Hippocampal formation (tissue), 2 donors: ENCODE measurements around the gene KLHDC8A.
"Not testable (repeated sequence)": the region's sequence is repeated elsewhere in the genome, so short reads cannot be mapped to it uniquely, and the experiment has no call there.

Experiments used
- DNase-seq, 2 donors: peaks; one replicate each; lab custom pipeline; 2025; lab: John Stamatoyannopoulos, UW

The KLHDC8A gene, protein sequence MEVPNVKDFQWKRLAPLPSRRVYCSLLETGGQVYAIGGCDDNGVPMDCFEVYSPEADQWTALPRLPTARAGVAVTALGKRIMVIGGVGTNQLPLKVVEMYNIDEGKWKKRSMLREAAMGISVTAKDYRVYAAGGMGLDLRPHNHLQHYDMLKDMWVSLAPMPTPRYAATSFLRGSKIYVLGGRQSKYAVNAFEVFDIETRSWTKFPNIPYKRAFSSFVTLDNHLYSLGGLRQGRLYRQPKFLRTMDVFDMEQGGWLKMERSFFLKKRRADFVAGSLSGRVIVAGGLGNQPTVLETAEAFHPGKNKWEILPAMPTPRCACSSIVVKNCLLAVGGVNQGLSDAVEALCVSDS

DNA sequence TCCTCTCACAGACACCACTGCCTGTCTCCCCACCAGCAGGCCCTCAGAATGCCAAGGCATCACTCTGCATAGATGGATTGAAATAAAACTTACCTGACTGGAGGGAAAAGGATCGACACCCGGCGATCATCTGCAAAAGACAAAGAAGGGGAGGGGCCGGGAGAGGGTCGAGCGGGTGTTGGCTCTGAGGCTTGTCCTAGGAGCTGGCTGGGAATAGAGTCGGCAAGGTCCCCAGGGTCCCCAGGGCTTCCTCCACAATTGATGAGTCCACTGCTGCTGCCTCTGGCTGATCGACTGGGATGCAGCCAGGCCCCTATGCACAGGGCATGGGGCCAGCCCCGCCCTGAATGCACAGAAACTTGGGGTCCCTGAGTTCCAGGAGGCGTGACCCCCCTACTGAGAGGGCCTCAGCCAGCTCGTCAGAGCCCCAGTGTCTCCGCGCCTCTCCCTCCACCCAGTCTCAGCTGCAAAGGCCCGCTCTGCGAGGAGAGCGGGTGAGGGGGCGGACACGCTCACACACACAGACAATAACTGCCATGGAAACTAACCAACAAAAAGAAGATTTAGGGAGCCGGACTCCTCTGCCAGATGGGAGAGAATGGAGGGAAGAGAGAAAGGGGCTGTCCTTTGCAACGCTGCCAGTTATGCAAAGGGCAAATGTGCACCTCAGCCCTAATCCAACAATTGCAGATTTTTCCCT is at the start of gene KLHDC8A:
Gene KLHDC8A, minus strand, starts transcription at position 483 of the 700 bp plus-strand sequence. CDS start 13,318 bp downstream, outside the sequence.
- DNase-seq = peak; percentile 33 to 40

DNA sequence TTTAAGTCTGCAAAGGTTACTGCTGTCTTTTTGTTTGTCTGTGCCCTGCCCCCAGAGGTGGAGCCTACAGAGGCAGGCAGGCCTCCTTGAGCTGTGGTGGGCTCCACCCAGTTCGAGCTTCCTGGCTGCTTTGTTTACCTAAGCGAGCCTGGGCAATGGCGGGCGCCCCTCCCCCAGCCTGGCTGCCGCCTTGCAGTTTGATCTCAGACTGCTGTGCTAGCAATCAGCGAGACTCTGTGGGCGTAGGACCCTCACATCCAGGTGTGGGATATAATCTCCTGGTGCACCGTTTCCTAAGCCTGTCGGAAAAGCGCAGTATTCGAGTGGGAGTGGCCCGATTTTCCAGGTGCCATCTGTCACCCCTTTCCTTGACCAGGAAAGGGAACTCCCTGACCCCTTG is 49.5 kb upstream of the KLHDC8A start:
- not testable (repeated sequence) for DNase-seq

DNA sequence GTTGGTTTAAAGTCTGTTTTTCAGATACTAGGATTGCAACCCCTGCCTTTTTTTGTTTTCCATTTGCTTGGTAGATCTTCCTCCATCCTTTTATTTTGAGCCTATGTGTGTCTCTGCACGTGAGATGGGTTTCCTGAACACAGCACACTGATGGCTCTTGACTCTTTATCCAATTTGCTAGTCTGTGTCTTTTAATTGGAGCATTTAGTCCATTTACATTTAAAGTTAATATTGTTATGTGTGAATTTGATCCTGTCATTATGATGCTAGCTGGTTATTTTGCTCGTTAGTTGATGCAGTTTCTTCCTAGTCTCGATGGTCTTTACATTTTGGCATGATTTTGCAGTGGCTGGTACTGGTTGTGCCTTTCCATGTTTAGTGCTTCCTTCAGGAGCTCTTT is 47.8 kb upstream of the KLHDC8A start:
- DNase-seq = not testable (repeated sequence)

DNA sequence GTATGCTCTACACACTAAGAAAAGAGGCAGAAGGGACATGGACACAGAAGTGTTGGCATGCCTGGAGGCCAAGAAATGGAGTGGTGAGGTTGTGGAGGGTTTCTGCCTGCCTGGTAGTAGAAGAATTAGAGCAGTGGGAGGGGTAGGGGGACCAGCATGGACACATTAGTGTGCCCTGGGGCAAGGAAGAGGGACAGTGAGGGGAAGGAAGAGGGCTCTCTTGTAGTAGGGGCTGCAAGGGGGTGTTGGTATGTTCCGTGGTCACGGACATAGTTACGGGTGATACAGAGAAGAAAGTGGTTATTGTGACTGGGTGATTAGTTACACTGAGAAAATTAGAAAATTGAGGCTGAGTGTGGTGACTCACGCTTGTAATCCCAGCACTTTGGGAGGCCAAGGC is 41.9 kb upstream of the KLHDC8A start:
- no peak for DNase-seq

DNA sequence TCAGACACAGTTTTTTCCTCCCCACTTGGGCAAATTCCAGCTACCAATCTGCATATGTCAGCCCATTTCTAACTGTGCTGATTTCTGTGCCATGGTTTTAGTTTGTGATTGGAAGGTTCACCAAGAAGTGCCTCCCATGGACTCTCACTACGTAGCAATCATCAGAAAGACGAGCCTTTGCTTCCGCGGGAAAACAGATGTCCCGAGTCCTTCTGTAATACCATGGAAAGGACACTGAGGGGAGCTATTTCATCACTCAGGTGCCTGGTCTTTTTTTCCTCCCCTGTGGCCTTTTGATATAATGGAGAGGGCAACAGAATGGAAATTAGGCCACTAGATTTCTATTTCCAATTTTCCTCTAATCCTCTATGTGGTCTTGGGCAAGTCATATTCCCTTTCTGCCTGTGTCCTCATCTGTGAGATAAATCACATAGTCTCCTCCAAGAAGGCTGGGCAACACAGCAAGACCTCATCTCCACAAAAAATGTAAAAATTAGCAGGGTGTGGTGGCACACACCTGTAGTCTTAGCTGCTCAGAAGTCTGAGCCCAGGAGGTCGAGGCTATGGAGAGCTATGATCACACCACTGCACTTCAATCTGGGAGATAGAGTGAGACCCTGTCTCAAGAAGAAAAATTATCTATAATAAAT is 40.4 kb upstream of the KLHDC8A start:
- peak; percentile 13 to 48 for DNase-seq

DNA sequence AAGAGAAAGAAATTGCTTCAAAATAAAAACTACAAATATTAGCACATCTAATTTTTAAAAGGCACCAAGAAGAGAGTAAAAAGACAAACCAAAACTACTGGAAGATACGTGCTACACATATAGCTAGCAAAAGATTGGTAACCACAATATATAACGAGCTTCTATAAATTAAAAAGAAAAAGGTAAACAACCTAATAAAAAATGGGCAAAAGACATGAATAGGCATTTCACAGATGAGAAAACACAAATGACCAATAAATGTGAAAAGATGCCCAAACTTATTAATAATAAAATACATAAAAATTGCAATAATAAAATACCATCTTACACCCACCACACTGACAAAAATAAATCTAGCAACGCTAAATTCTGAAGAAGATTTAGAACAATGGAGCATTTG is 38.9 kb upstream of the KLHDC8A start:
- no peak for DNase-seq

DNA sequence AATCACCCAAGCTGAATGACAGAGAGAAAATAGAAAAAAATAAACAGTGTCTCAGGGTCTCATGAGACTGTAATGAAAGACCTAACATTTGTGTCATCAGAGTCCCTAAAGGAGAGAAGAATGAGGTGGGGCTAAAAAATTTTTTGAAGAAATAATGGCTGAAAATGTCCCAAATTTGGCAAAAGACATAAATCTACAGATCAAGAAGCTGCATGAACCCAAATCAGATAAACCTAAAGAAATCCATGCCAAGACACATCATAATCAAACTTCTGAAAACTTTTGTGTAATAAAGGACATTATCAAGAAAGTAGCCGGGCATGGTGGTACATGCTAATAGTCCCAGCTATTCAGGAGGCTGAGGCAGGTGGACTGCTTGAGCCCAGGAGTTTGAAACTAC is 35.9 kb upstream of the KLHDC8A start:
- DNase-seq = no peak

DNA sequence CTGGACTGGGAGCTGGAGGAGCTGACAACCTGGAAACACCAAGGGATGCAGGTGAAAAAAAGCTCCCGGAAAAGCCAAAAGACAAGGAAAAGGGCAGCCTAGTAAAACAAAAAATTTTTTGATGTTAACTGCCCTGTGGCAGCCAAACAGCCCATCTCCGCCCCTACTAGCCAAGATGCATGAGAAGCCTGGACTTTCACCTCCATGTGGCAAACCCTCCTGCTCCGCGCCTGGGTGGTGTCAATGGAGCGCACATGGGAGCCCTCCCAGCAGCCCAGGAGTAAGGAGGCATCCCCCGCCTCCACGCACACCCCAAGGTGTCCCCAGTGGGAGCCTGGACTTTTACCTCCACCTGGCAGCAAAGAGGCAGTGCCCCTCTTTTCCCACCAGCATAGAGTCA is 34.7 kb upstream of the KLHDC8A start:
- DNase-seq = no peak

DNA sequence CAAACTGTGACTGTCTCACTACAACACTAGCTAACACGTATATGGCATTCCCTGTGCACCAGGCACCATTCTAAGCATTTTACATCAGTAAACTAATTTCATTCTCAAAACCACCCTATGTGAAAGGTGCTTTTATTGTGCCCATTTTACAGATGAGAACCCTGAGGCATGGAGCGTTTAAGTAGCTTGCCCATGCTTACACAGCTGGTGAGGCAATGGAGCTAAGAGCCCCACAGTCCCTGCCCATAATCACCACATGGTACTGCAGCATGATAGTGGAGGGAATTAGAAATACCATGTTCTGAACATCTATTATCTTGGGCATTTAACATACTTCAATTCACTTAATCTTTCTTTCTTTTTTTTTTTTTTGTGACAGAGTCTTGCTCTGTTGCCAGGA is 31.1 kb upstream of the KLHDC8A start:
- DNase-seq = no peak

DNA sequence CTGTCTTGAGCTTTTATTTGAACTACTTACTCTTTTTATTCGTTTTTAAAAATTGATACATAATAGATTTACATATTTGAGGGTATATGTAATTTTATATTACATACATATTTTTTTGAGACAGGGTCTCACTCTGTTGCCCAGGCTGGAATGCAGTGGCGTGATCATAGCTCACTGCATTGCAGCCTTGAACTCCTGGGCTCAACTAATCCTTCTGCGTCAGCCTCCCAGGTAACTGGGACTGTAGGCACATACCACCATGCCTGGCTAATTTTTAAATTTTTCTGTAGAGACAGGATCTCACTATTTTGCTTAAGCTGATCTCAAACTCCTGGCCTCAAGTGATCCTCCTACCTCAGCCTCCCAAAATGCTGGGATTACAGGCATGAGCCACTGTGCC is 26.3 kb upstream of the KLHDC8A start:
- not testable (repeated sequence) for DNase-seq

DNA sequence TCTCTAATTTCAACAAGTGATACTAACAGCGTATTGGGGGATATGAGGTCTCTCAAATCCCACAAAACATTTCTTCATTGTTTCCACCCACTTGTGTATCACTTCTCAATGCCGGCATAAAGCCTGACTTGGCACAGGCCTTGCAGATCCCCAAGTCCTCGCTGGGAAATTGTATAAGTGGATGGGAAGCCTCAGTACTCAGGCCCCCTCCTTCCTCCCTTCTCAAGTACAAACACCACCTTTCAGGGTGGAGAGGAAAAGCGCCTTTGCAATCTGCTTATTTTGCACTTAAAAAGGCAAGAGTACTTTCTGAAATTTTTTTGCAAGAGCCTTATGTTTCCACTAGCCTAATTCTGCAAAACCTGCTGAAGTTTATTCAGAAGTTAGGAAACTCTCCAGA is 25.8 kb upstream of the KLHDC8A start:
- peak in 1 of 2 donors; percentile 59 for DNase-seq

DNA sequence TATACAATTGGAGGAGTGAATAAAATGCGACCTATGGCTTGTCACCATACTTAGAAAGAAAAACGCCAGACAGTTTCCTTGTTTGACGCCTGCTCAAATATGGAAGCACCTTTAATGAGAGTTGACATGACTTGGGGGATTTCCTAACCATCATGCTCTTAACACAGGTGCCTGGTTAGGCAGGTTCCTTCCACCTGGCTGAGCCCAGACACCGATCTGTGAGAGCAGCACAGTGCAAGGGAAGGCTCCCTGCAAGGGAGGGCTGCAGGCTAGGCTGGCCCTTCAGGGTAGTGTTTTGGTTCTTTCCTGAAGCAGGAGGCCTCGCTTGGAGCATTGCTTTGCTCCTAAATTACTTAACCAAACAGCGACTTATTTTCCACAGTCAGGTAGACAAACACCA is 24.6 kb upstream of the KLHDC8A start:
- no peak for DNase-seq

DNA sequence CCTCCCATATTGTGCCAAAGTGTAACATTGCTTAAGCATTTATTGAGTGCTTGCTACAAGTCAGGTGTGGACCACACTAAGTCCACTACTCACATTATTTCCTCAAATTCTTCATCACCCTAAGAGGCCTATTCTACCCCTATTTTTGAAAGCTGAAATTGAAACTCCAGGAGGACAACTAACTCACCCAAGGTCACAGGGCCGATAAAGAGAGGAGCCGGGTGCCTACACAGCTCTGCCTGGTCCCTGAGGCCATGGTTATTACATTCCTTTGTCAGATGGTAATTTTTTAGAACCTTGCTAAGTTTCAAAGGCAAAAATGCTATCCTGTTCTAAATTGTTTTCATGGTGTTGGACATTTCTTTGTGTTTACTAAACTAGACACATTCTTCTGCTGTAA is 24.2 kb upstream of the KLHDC8A start:
- no peak for DNase-seq

DNA sequence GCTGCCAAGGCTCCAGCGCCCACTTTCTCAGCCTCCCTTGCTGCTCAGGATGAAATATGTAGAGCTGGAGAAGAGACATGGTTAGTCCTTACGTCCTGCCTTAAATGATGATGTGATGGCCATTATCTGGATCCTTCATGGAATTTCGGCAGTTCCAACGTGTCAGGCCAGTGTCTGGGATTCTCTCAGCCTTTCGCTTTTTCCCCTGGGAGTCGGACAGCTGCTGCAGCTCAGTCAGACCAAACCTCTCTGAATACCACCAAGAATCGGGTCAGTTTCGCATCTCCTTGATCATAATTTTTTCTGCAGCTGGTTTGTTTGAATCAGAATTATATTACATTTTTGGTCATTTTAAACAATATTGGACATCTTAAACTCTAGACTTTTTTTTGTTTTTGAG is 22.3 kb upstream of the KLHDC8A start:
- no peak for DNase-seq

DNA sequence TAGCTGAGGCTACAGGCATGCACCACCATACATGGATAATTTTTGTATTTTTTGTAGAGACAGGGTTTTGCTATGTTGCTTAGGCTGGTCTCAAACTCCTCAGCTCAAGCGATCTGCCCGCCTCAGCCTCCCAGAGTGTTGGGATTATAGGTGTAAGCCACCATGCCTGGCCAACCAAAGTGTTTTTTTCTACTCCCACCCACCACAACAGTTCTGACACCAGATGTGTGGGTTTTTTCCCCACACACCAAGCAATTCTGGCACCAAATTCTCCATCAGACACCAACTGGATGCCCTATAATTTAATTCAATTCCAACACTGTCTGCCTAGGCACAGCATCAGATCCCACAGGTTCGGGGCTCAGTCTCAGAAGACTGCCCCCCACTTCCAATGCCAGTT is 20.6 kb upstream of the KLHDC8A start:
- no peak for DNase-seq

DNA sequence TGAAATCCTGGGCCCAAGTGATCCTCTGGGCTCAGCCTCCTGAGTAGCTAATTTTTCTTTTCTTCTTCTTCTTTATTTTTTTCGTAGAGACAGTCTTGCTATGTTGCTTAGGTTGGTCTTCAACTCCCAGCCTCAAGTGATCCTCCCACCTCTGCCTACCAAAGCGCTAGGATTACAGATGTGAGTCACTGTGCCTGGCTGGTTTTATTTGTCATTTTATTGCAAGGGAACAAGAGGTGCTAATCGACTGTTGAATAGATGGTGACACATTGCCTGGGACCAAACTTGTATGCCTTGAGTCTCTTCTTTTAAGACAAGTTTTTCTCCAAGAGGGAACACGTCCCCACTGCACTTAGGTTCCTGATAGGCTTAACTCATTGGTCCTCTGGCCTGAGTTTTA is 20.0 kb upstream of the KLHDC8A start:
- DNase-seq = no peak

DNA sequence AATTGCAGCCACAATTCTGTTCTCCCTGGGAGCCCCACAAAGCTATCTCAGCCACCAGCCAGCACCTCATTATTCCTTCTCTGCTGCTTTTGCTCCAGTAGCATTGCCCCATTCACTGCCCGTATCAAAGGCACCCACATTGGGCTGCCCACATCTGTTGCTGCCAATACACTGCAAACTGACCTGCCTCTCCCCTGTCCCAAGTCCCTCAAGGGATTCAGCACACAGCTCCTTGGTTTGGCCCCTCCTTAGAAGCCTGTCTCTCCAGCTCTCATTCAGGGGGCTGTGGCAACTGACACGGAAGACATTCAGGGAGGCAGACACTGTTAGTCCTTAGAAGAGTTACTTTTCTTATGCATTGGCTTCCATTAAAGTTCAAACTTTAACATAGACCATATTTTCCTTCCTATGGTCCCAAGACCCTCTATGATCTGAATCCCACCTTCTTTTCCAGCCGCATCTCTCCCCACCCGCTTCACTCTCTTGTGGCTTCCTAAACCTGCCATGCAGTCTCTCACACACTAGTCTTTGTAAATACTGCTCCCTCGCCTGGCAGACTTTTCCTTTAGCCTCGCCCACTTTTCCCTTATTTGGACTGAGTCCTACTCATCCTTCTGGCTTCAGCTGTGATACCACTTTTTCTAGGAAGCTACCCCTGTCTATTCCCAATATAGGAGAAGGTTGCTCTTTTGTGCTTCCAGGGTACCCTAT is 19.3 kb upstream of the KLHDC8A start:
- DNase-seq = peak in 1 of 2 donors; percentile 32

DNA sequence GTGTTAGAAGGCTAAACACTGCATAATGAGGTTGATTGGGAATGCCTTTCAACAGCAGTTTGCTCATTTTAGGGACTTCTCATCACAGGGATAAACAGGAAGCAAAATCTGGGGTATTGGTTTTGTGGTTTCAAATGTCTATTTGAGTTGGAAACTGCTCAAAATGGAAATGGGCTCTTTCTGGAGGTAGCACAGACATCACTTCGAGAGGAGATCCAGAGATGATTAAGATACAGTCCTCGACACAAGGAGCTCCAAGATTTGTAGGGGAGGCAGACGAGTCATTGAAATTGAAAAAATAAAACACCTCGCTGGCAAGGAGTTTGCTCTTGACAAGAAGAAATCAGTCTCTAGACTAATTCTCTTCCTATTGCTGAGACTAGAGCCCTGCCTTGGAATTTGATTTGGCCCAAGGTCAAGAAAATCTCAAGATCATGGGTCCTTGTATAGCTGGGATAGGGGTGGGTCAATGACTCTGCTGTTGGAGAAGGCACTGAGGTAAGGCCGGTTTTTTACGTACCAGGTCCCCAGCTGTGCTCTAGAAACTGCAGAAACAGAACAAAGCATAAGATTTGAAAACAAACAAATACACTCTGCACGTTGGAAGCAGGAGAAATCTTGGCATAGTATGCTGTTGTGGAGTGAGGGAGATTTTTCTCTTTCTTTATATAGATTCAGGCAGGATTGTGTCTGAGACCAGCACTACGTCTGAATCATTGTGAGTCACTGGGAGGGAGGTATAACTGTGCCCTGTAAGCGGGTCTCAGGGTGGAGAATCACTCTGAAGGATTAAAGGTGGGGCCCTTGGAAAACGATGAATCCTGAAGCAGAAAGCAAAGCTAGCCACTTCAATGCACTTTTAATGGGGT is 17.7 kb upstream of the KLHDC8A start:
- DNase-seq = no peak

DNA sequence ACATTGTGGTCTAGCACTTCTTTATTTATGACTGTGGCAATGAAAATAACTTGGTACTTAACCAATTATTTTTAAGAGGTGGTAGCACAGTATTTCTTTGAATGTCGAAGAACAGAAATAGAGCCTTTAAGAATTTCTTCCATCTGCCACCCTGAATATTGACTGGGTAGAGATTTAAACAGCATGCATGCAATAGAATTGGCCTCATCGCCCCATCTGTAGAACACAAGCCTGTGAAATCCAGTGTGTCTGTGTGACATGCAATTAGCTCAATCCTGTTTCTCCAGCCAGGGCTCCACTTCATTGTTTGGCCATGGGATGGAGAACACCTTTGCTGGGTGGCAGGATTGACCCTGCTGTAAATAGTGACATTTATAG is 17.1 kb upstream of the KLHDC8A start:
- DNase-seq = no peak

DNA sequence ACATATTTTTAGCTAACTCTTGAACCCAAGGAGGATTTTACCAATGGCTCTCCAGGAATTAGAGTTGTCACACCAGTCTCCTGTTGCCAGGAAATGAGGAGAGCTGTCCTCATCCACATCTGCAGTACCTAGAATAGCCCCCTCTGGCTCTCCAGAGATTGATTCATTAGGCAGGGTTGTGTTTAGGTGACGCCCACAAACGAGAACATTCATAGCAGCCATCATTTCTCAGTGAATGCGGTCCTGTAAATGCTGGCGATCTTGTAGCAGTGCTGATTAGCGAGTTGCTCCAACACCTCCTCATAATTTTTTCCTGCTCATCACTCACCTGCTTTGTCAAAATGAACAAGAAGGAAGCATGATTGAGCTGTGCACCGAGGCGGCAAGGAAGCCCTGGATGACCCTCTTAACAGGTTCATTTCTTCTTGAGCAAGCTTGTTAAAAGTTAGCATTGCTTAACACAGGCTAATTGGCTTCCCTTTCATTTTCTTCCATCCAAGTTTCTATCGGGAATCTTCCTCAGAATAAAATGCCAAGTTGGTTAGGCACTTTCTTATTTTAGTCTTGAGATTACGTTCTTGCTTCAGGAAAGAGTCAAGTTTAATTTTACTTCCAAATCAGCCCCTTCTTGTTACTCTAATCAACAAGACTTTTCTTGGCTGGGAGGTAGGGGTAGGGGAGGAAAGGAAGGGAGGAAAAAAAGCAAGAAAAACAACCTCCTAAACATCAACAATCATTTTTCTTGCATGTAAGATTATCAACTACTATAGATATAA is 16.5 kb upstream of the KLHDC8A start:
- DNase-seq = no peak
